Cardiac muscle cell (in vitro differentiated cells and primary cell): Measurements from ENCODE around the gene HTR7. TPM values are rescaled to one million over a fixed set of nuclear protein-coding genes. Genes with fewer than 3 reads are reported as not detected.

Experiments used
- DNase-seq, 2 donors: peaks; one replicate each; pipeline versions ENCODE4 v3.0.0 to v3.0.0-alpha.2; 2010 to 2017; ENCODE audit warnings: low read depth in 1 of 2, low spot score in 1 of 2
- H3K27ac ChIP-seq: fragments of 200-600 bp; sonication (generic); 2 replicates; pipeline ENCODE4 v1.5.1; 2016
- H3K27me3 ChIP-seq: fragments of 200-600 bp; sonication (generic); 2 replicates; pipeline ENCODE4 v1.6.0; 2016; ENCODE audit warnings: control low read depth
- H3K36me3 ChIP-seq: fragments of 200-600 bp; sonication (generic); 2 replicates; pipeline ENCODE4 v1.5.1; 2016; ENCODE audit warnings: control low read depth
- H3K4me1 ChIP-seq: fragments of 200-600 bp; sonication (generic); 2 replicates; pipeline ENCODE4 v1.8.1; 2017; ENCODE audit warnings: low read depth, mild to moderate bottlenecking, mixed run types
- H3K4me3 ChIP-seq: fragments of 200-600 bp; sonication (generic); 2 replicates; pipeline ENCODE4 v1.5.1; 2016; ENCODE audit warnings: mild to moderate bottlenecking
- H3K9me3 ChIP-seq: fragments of 200-600 bp; sonication (generic); 2 replicates; pipeline ENCODE4 v1.5.1; 2017; ENCODE audit warnings: low read depth, mild to moderate bottlenecking, control low read depth
- CTCF ChIP-seq: IDR thresholded peaks from 2 replicates; pipeline ENCODE4 v1.5.1; 2012; ENCODE audit warnings: low read depth, mild to moderate bottlenecking, low read length
- polyA plus RNA-seq: library from polyadenylated mRNA; unstranded; fragments of >200 nt; fragmentation: Nextera tagmentation; extraction: Ambion mirVana; gene quantifications from 2 replicates; pipeline ENCODE4 v1.2.1, GENCODE V29; 2016
- total RNA-seq: library from RNA; depleted of rRNA; stranded (reverse); fragments of >200 nt; gene quantifications from 2 replicates; pipeline ENCODE4 v1.2.3, GENCODE V29; 2016

HTR7 gene
- total and polyA plus RNA-seq, 2 experiments from 2014 or later, result not detected

GRCh38 chr10:90718182-90718581, 139.7 kb downstream of the HTR7 start:
- no peak overlapping the region for H3K27ac ChIP-seq
- TF ChIP-seq CTCF, result peak; percentile 26
- peak; percentile 6 to 38 for DNase-seq

GRCh38 chr10:90712529-90712928, 145.3 kb downstream of the HTR7 start:
- Histone ChIP-seq H3K9me3 (no peaks in the 10 kb centered on the region), H3K4me3 (no peak overlapping the region), H3K27ac (no peak overlapping the region), H3K4me1 (no peaks in the 10 kb centered on the region), H3K27me3 (no peaks in the 10 kb centered on the region), H3K36me3 (no peaks in the 10 kb centered on the region)
- no peak for TF ChIP-seq CTCF
- DNase-seq, result no peak

More at GRCh38 chr10:90718182-90718581, 139.7 kb downstream of the HTR7 start:
- no peak overlapping the region for H3K4me3 ChIP-seq
- H3K4me1 ChIP-seq, result no peaks in the 10 kb centered on the region
- no peaks in the 10 kb centered on the region for H3K27me3 ChIP-seq
- H3K36me3 ChIP-seq, result no peaks in the 10 kb centered on the region
- H3K9me3 ChIP-seq, result no peaks in the 10 kb centered on the region

GRCh38 chr10:90709727-90710126, 148.1 kb downstream of the HTR7 start:
- Histone ChIP-seq H3K9me3 (no peaks in the 10 kb centered on the region), H3K4me1 (no peaks in the 10 kb centered on the region), H3K27me3 (no peaks in the 10 kb centered on the region), H3K36me3 (no peaks in the 10 kb centered on the region), H3K4me3 (no peak overlapping the region), H3K27ac (no peak overlapping the region)
- DNase-seq, result no peak
- no peak for TF ChIP-seq CTCF

- no peak for DNase-seq
- no peaks in the 10 kb centered on the region for H3K27me3 ChIP-seq
- no peak for TF ChIP-seq CTCF
- no peaks in the 10 kb centered on the region for H3K4me1 ChIP-seq
- H3K27ac ChIP-seq, result no peak overlapping the region
- H3K36me3 ChIP-seq, result no peaks in the 10 kb centered on the region
- H3K4me3 ChIP-seq, result no peak overlapping the region
- H3K9me3 ChIP-seq, result no peaks in the 10 kb centered on the region
Observed at GRCh38 chr10:90707657-90708056, 150.2 kb downstream of the HTR7 start.

GRCh38 chr10:90701428-90701827, 156.4 kb downstream of the HTR7 start:
- H3K27me3 ChIP-seq, result no peaks in the 10 kb centered on the region
- no peaks in the 10 kb centered on the region for H3K36me3 ChIP-seq
- H3K27ac ChIP-seq, result no peak overlapping the region
- no peaks in the 10 kb centered on the region for H3K9me3 ChIP-seq
- H3K4me3 ChIP-seq, result no peak overlapping the region
- DNase-seq, result no peak
- no peak for TF ChIP-seq CTCF
- no peaks in the 10 kb centered on the region for H3K4me1 ChIP-seq
